K562 (cell line): ENCODE measurements around the gene C3. TPM values are rescaled to one million over a fixed set of nuclear protein-coding genes. Genes with fewer than 3 reads are reported as not detected.

Experiments used
- ARHGAP35 ChIP-seq: fragments of 450-650 bp; IDR thresholded peaks from 2 replicates; pipeline ENCODE4 v1.6.1; 2018; ENCODE audit not compliant: partially characterized antibody
- CBX5 ChIP-seq: IDR thresholded peaks from 2 replicates; pipeline ENCODE4 v1.6.1; 2014; ENCODE audit warnings: low read depth, borderline replicate concordance
- CREM ChIP-seq: IDR thresholded peaks from 2 replicates; pipeline ENCODE4 v1.6.1; 2014; ENCODE audit warnings: antibody characterized with exemption, low read depth
- EP300 ChIP-seq: IDR thresholded peaks from 2 replicates; pipeline ENCODE4 v1.6.1; 2012; ENCODE audit warnings: low read length, improper control_type of control experiment
- HDAC6 ChIP-seq: IDR thresholded peaks from 2 replicates; pipeline ENCODE4 v1.6.1; 2012; ENCODE audit warnings: low read depth, mild to moderate bottlenecking, control low read depth, inconsistent platforms, low read length, moderate library complexity
- KDM1A ChIP-seq, 2 experiments: fragments of 450-650 bp; IDR thresholded peaks; 2 replicates each; pipeline ENCODE4 v1.6.1; 2016; ENCODE audit warnings: mild to moderate bottlenecking in 2 of 2
- MTF1 ChIP-seq: fragments of 250-450 bp; sonication (Bioruptor Pico); IDR thresholded peaks from 2 replicates; pipeline ENCODE4 v1.9.0; 2021; ENCODE audit warnings: moderate library complexity, mild to moderate bottlenecking, inconsistent platforms, borderline replicate concordance
- NFE2 ChIP-seq: IDR thresholded peaks from 2 replicates; pipeline ENCODE4 v1.6.1; 2014; ENCODE audit warnings: antibody characterized with exemption, low read depth
- NFIC ChIP-seq: fragments of 450-650 bp; IDR thresholded peaks from 2 replicates; pipeline ENCODE4 v1.6.1; 2017; ENCODE audit warnings: mild to moderate bottlenecking, inconsistent platforms
- PTTG1 ChIP-seq: fragments of 450-650 bp; IDR thresholded peaks from 2 replicates; pipeline ENCODE4 v1.6.1; 2016; ENCODE audit warnings: low read depth, mild to moderate bottlenecking, missing genetic modification characterization, missing compliant biosample characterization
- RBM25 ChIP-seq: fragments of 200-400 bp; formaldehyde crosslinking; IDR thresholded peaks from 2 replicates; pipeline ENCODE4 v1.6.1; 2018; ENCODE audit warnings: low read length, low read depth, moderate library complexity; ENCODE audit not compliant: severe bottlenecking
- RCOR1 ChIP-seq, 2 experiments: IDR thresholded peaks; 2 replicates each; pipeline ENCODE4 v1.6.1; 2012; ENCODE audit warnings: low read depth in 2 of 2, low read length in 2 of 2, borderline replicate concordance in 1 of 2, improper control_type of control experiment in 1 of 2
- SMARCB1 ChIP-seq: IDR thresholded peaks from 2 replicates; pipeline ENCODE4 v1.6.1; 2011; ENCODE audit warnings: improper control_type of control experiment, low read depth; ENCODE audit not compliant: insufficient read length
- SOX6 ChIP-seq: fragments of 450-650 bp; IDR thresholded peaks from 2 replicates; pipeline ENCODE4 v1.6.1; 2014; ENCODE audit warnings: mild to moderate bottlenecking
- SRF ChIP-seq, 2 experiments: fragments of 250-450, 450-650 bp in 1 of 2; sonication (Bioruptor Pico) in 1 of 2; sonication (generic) in 1 of 2; formaldehyde crosslinking; IDR thresholded peaks; 2 replicates each; pipeline versions ENCODE4 v1.5.0 to v1.5.1; 2020 to 2022; ENCODE audit warnings: mild to moderate bottlenecking in 1 of 2, missing genetic modification reagents in 1 of 2
- SRSF1 ChIP-seq: fragments of 200-400 bp; formaldehyde crosslinking; IDR thresholded peaks from 2 replicates; pipeline ENCODE4 v1.6.1; 2017; ENCODE audit warnings: mild to moderate bottlenecking, low read depth, low read length, moderate library complexity
- ZKSCAN8 ChIP-seq: fragments of 200-800 bp; sonication (Bioruptor generic); IDR thresholded peaks from 2 replicates; pipeline ENCODE4 v1.6.1; 2016; ENCODE audit warnings: missing genetic modification characterization, missing compliant biosample characterization
- ZNF197 ChIP-seq: fragments of 200-800 bp; sonication (Bioruptor generic); IDR thresholded peaks from 2 replicates; pipeline ENCODE4 v1.6.1; 2016; ENCODE audit warnings: low read depth, missing genetic modification characterization, missing compliant biosample characterization
- ZNF224 ChIP-seq: sonication (generic); formaldehyde crosslinking; IDR thresholded peaks from 2 replicates; pipeline ENCODE4 v1.8.0; 2022; ENCODE audit warnings: mild to moderate bottlenecking, missing genetic modification reagents
- ZNF324 ChIP-seq: fragments of 250-450 bp; sonication (Bioruptor Pico); IDR thresholded peaks from 2 replicates; pipeline ENCODE4 v1.4.0; 2020; ENCODE audit warnings: mild to moderate bottlenecking
- ZNF780A ChIP-seq: fragments of 250-450 bp; sonication (Bioruptor Pico); IDR thresholded peaks from 2 replicates; pipeline ENCODE4 v1.5.0; 2021; ENCODE audit warnings: mild to moderate bottlenecking
- polyA plus RNA-seq, 8 experiments: library from polyadenylated mRNA; depleted of rRNA in 4 of 8; stranded (reverse) in 5 of 8; unstranded in 3 of 8; fragments of >200 nt; fragmentation: Nextera tagmentation in 2 of 8; fragmentation: Illumina TruSeq in 1 of 8; extraction: Ambion mirVana in 2 of 8; extraction: Trizol in 1 of 8; gene quantifications; 2 replicates each; pipeline versions ENCODE4 v1.2.1 to v1.2.3, GENCODE V29; 2011 to 2014; ENCODE audit warnings: inconsistent platforms in 1 of 8, missing spikeins in 1 of 8
- total RNA-seq, 7 experiments: library from RNA; depleted of rRNA in 6 of 7; stranded (reverse); fragments of >200 nt in 6 of 7; fragmentation: Illumina TruSeq in 2 of 7; extraction: Trizol in 2 of 7; gene quantifications; 2 replicates each; pipeline versions ENCODE4 v1.2.1 to v1.2.3, GENCODE V29; 2011 to 2021; ENCODE audit warnings: low replicate concordance in 1 of 7
- TF ChIP-seq, protein P1 (sequence below), 2 experiments: fragments of 450-650 bp; conservative IDR thresholded peaks; 2 replicates each; pipeline ENCODE4 v1.6.1; 2017; ENCODE audit warnings: mild to moderate bottlenecking in 2 of 2, moderate library complexity in 2 of 2
- TF ChIP-seq, protein P2 (sequence below): sonication (generic); IDR thresholded peaks from 2 replicates; pipeline ENCODE4 v1.6.1; 2016
- TF ChIP-seq, protein P3 (sequence below), 2 experiments: fragments of 450-650 bp in 1 of 2; sonication (generic) in 1 of 2; formaldehyde crosslinking in 1 of 2; IDR thresholded peaks in 1 of 2; conservative IDR thresholded peaks in 1 of 2; 2 replicates each; pipeline versions ENCODE4 v1.6.1 to v1.8.1; 2016 to 2023; ENCODE audit warnings: mild to moderate bottlenecking in 2 of 2, moderate library complexity in 2 of 2, inconsistent platforms in 1 of 2, missing genetic modification reagents in 1 of 2
- TF ChIP-seq, protein P4 (sequence below): fragments of 250-450 bp; sonication (Bioruptor Pico); IDR thresholded peaks from 2 replicates; pipeline ENCODE4 v1.8.0; 2022; ENCODE audit warnings: inconsistent platforms

C3 gene
- total and polyA plus RNA-seq, 9 of the 15 experiments (the other 6 are each of a cell fraction or from before 2014, with no cell fraction given): 0.59 to 10.6 (median 2.2) TPM

DNA sequence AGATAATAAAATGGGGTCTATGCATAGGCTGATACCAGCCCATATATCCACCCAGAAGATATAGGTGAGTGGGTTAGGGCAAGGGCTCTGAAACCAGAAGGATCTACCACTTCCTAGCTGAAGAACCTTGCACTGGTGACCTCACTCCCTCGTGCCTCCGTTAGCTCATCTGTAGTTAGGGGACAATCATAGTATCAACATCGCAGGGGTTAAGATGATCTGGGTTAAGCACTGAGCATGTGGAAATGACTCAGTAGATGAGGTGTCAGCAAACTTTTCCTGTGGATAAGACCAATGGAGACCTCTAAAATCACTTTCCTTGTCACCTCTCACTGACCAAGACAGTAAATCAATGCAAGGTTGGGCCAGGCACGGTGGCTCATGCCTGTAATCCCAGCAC, 81.0 kb downstream of the C3 start (continued):
- 0 out of 2 replicates have a peak, but pooled peaks have one; percentile 21 for TF ChIP-seq CREM
- no peak for TF ChIP-seq RBM25
- 0 out of 4 replicates have a peak, but pooled peaks of 1 of the 2 experiments have one; percentile 50 for TF ChIP-seq RCOR1 (IDR thresholded peaks at IDR 0.05; ENCODE audit: borderline replicate concordance in 1 of 2, low read depth in 2 of 2, low read length in 2 of 2)
- TF ChIP-seq ARHGAP35: no peak
- TF ChIP-seq ZKSCAN8: no peak
- TF ChIP-seq, protein P1, sequence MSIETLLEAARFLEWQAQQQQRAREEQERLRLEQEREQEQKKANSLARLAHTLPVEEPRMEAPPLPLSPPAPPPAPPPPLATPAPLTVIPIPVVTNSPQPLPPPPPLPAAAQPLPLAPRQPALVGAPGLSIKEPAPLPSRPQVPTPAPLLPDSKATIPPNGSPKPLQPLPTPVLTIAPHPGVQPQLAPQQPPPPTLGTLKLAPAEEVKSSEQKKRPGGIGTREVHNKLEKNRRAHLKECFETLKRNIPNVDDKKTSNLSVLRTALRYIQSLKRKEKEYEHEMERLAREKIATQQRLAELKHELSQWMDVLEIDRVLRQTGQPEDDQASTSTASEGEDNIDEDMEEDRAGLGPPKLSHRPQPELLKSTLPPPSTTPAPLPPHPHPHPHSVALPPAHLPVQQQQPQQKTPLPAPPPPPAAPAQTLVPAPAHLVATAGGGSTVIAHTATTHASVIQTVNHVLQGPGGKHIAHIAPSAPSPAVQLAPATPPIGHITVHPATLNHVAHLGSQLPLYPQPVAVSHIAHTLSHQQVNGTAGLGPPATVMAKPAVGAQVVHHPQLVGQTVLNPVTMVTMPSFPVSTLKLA (conservative IDR thresholded peaks at IDR 0.05): 0 out of 4 replicates have a peak, but pooled peaks of 1 of the 2 experiments have one; percentile 19
- no peak for TF ChIP-seq ZNF224 (CRISPR knock-in tag)
- no peak for TF ChIP-seq SMARCB1
- TF ChIP-seq, protein P2, sequence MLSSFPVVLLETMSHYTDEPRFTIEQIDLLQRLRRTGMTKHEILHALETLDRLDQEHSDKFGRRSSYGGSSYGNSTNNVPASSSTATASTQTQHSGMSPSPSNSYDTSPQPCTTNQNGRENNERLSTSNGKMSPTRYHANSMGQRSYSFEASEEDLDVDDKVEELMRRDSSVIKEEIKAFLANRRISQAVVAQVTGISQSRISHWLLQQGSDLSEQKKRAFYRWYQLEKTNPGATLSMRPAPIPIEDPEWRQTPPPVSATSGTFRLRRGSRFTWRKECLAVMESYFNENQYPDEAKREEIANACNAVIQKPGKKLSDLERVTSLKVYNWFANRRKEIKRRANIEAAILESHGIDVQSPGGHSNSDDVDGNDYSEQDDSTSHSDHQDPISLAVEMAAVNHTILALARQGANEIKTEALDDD: 0 out of 2 replicates have a peak, but pooled peaks have one; percentile 23
- TF ChIP-seq ZNF197 (CRISPR knock-in tag): no peak
- no peak for TF ChIP-seq ZNF780A (CRISPR knock-in tag)
- TF ChIP-seq, protein P3, sequence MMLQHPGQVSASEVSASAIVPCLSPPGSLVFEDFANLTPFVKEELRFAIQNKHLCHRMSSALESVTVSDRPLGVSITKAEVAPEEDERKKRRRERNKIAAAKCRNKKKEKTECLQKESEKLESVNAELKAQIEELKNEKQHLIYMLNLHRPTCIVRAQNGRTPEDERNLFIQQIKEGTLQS (IDR thresholded peaks at IDR 0.05): peak; percentile 93
- TF ChIP-seq, protein P3 (CRISPR knock-in tag; conservative IDR thresholded peaks at IDR 0.05): no peak
- no peak for TF ChIP-seq CBX5
- no peak for TF ChIP-seq SOX6
- TF ChIP-seq KDM1A (IDR thresholded peaks at IDR 0.05): peak; percentile 90 to 92
- TF ChIP-seq SRSF1: no peak
- TF ChIP-seq, protein P4, sequence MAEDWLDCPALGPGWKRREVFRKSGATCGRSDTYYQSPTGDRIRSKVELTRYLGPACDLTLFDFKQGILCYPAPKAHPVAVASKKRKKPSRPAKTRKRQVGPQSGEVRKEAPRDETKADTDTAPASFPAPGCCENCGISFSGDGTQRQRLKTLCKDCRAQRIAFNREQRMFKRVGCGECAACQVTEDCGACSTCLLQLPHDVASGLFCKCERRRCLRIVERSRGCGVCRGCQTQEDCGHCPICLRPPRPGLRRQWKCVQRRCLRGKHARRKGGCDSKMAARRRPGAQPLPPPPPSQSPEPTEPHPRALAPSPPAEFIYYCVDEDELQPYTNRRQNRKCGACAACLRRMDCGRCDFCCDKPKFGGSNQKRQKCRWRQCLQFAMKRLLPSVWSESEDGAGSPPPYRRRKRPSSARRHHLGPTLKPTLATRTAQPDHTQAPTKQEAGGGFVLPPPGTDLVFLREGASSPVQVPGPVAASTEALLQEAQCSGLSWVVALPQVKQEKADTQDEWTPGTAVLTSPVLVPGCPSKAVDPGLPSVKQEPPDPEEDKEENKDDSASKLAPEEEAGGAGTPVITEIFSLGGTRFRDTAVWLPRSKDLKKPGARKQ: no peak
- TF ChIP-seq ZNF324: no peak
- TF ChIP-seq NFIC: no peak
- no peak for TF ChIP-seq SRF (CRISPR knock-in tag; IDR thresholded peaks at IDR 0.05)
- TF ChIP-seq MTF1 (CRISPR knock-in tag): no peak
- peak; percentile 10; the same call in 1 of the 2 replicates for TF ChIP-seq EP300
- no peak for TF ChIP-seq PTTG1 (tag)
- TF ChIP-seq NFE2: no peak
- TF ChIP-seq HDAC6: no peak
